NCI-H2196 treated with DMSO at 0.1 percent for 48 hours (cell line): ENCODE measurements around the gene SYT2.

Experiments used
- DNase-seq: peaks from one replicate; lab custom pipeline; 2025; ENCODE audit not compliant: unreplicated experiment; lab: John Stamatoyannopoulos, UW

The SYT2 gene

DNA sequence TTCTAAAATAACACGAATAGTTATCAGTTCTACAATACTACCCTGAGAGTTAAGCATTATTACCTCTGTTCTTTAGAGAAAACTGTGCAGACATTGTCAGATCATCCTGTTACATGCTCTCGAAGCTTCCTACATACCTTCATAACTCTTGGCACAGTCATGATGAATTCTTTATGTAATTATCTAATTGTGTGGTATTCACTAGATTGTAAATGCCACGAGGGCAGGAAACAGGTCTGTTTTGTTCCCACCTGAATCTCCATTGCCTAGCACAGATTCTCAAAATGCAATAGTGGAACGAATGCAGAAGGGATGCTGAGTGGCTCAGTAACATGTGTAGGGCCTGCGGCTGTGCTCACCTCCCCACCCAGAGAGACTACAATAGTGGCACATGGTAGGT is 3.4 kb downstream of the SYT2 start:
- no peak for DNase-seq

DNA sequence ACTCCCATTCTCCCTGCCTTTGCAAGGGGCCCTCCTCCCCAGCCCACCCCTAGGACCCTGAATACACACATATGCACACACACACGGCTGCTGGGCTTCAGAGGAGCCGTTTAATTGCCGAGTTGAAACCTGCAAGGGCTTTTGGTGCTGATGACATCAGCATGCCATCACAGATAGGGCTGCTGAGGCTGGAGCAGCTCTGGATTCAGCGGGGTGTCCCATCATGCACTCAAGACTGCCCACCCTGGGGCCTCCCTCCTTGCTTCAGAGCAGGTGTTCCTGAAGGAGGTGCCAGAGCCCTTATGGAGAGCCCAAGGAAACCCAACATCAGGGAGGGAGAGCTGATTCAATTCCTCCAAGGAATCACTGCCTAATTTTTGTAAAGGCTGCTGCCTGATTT is 5.7 kb downstream of the SYT2 start:
- no peak for DNase-seq

DNA sequence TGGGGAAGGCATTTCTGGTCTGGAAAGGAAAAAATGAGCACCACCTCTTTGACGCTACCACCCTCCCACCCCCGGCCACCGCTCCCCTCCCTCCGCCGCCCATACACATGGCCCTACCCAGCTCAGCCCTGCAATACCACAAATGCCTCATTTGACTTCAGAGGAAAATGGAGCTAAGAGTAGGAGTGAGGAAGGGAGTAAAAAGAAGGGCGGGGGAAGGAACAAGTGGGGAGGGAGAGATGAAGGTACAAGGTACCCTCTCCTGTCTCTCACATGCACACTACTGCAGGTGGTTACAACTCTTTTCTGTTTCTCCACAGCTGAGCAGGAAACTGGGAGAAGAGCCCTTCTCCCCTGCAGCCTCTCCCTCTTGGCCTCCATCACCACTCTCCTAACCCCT is 7.1 kb downstream of the SYT2 start:
- DNase-seq: no peak

DNA sequence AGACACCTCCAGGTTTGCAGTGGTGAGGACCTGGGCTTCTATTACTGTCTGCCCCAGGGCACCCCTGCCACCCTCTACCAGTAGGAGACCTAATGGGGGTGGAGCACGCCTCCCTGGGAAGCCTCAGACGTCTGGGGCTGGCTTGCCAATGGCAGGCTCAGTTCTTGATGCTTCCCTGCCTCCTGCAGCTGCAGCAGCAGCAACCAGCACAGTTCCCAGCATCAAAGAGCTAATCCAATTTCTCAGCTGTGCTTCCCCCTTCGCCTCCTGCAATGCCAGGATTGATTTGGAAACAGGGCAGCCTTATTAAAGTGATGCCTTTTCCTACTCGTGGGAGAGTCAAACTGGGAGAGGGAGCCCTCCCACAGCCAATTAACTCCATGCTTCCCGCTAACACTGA is 8.2 kb downstream of the SYT2 start:
- no peak for DNase-seq

DNA sequence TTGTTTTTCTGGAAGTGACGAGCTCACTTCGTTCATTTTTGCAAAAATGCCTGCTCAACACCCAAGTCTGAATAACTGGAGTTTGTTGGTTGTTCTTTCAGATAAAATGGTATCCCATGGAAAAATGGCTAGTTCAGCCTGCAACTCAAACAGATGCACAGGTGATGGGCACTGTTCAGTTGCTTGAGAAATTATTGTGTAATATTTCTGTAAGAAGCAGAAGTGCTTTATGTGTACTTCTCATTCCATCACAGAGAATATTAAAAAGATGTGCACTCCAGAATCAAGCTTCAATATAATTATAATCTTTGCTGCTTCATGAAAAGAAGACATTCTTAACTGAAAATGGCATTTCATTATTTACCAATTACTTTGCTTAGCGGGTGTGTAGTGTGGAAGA is 9.1 kb downstream of the SYT2 start:
- no peak for DNase-seq

DNA sequence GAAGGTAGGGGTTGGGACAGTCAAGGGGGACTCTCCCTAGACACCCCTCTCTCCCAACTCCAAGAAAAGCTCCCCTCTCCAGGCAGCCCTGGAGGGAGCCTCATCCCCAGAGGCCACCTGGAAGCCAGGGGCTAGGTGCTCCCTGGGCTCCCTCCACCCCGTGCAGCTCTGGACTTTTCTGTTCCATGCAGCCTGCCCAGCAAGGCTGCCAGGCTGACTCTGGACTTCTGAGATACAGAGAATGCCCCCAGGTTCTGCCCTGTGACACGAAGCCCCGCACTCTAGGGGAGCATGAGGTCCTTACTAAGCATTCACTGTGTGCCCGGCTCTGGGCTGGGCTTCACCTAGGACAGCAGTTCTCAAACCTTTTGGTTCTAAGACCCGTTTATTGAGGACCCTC is 10.2 kb downstream of the SYT2 start:
- DNase-seq: no peak

DNA sequence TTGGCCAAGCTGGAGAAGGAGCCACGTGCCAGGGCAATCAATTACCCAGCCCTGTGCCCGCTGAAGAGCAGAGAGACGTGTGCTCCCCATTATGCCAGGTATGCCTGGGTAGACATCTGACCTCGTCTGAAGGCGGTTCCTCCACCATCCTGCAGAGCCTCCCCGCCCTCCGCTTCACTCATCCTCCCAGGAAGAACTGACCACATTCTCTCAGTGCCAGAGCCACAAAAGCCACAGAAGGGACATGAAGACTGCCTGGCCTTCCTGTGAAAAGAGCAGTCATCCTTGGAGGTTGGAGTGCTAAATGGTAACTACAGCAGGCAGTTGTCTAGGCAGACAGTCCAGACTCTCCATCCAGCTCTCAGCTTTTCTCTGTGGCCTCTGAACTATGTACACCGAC is 12.0 kb downstream of the SYT2 start:
- no peak for DNase-seq

DNA sequence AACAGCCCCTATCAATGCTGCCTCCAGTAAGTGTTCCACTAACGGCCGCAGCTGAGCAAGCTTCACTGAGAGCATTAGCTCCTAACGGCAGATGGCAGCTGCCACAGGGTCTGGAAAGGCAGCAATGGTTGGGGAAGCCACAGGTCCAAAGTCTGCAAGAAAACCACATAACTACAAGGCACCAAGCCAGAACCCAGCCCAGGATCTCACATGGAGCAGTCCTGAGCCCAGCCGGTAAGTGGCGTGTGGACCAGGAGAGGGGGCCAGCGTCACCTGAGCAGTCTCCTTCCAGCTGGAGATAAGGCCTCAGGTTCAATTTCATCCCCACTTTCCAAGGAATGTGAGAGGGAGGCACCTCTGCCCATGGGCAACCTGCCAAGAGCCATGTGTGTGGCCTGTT is 13.2 kb downstream of the SYT2 start:
- no peak for DNase-seq

DNA sequence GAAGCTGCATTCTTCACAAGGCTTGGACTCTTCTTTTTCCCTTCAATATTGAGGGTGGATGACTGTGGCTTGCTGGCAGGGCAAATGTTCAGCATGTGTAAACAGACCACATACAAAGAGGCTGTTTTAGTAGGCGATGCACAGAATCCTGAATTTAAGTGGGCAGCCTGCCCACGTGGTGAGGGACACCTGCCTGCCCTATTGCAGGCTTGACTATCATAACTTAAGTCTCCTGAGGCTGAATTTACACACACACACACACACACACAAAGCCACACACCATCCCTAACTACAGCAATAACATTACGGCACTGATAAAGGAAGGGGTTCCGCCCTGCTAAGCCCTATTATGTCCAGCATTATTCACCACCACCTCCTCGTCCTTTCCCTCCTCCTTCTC is 15.9 kb downstream of the SYT2 start:
- no peak for DNase-seq

DNA sequence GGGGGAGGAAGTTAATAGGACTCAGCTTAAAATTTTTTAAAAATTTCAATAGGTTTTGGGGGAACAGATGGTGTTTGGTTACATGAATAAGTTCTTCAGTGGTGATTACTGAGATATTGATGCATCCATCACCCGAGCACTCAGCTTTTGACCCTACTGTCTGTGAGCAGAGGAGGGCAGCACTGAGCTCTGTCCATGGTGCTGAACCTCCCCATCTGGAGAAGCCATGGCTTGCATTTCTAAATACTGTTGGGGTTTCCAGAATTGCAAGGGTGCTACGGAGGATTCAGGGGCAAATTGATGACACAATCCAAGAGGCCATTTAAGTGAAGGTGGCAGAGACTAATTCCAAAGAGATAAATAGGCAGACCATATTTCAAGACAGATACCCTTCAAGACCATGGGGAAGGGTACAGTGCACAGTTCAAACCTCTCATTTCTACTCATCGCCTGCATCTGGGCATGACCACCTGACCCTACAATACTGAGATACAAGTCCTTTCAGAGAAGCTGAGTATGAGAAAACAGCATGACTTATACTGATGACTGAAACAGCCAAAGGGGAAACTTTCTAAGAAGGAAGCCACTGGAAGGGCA is 17.2 kb downstream of the SYT2 start:
- DNase-seq: no peak

DNA sequence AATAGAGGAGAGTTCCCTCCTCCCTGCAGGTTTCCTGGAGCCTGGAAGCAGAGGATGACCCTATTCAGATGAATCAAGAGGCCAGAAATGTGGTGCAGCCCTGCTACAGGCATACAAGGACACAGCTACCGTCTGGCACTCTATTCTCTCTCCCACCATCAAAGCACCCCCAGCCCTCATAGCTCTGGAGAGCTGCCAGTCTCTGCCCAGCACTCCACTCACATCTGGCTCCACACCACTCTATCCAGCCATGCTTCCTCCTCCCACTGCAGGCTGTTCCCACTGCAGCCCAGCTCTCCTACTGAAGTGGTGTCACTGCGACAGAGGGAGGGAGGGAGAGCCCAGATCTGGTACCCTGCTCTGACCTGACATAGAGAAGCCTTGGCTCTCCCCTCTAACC is 18.4 kb downstream of the SYT2 start:
- no peak for DNase-seq

DNA sequence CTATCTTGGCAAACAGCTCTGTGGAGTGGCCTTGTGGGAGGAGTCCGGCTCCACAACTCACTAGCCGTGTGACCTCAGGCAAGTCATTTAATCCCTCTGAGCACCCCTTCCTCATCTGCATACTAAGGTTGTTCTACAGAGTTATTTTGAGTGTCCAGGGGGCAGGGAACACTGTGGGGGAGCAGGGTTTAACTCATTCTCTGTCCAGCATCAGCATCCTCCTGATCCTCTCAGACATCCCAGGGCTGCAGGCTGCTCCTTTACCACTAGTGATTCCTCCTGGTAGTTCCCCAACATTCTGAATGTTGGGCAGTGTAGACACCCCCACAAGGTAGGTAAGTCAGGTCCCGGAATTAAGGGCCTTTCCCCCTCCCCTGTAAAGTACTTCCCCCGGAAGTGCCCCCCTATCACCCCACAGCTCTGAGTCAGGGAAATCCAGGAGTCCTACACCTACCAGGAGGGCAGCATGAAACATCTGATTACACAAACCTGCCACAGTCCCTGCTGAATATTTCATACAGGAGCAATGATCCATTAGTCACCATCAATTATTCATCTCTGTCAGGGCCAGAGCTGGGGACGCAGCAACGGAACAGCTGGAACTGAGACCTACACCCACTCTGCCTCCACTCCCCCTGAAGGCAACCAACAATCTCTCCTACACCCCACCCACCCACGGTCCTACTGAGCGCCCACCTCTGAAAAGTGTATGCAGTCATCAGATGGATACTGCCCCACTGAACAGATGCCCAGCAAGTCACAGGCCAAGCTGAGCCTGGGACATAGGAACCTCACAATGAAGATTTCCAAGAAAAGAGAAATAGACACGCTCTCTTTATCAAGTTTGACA is 20.5 kb downstream of the SYT2 start:
- no peak for DNase-seq

DNA sequence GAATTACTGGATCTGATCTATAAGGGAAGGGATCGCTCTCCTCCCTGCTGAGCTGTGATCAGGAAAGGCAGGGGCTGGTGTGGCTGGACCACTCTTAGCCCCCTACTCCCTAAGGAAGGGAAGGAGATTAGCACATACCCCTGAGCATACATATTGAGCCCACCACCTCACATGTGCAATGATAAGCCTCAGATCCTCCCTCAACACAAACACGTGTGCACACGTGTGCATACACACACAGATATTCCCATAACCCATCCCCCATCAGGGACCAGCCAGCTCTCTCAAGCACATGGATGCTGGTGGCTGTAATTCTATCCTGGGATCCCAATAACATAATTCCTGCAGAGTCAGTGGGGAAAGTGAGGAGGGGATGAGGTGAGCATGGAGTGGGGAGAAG is 21.2 kb downstream of the SYT2 start:
- no peak for DNase-seq

DNA sequence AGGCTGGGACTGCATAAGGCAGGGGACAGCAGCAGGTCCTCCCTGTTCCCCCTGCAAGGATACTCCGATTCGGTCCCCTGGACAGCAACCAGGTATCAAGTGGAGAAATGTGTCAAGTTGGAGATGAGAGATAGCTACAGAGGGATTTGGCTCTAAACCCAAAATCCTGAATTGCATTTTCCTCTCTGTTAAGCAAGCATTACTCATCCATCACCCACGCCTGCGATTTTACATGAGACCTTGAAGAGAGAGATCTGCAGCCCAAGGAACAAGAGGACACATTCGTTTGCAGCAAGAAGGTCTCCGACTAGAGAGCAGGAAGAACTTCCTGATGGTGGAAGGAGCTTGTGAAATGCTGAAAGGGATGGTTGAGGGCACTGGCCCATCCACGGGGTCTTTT is 21.9 kb downstream of the SYT2 start:
- DNase-seq: no peak

DNA sequence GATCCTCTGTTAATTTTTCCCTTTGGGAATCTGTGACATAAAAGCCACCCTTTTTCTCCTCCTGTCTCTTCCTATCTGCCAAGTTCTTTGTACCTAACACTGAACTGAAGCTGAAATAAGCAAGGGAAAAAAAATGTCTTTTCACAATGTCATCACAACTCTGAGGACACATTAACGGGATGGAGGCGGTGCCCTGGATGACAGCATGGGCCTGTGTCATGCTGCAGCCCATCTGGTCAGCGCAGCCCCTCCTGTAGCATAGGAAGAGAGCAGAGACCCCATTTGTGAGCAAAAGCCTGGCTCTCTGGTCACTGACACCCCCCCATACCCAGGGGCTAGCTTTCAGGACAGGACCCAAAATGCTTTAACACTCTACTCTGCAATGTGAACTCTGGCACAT is 22.5 kb downstream of the SYT2 start:
- DNase-seq: no peak

DNA sequence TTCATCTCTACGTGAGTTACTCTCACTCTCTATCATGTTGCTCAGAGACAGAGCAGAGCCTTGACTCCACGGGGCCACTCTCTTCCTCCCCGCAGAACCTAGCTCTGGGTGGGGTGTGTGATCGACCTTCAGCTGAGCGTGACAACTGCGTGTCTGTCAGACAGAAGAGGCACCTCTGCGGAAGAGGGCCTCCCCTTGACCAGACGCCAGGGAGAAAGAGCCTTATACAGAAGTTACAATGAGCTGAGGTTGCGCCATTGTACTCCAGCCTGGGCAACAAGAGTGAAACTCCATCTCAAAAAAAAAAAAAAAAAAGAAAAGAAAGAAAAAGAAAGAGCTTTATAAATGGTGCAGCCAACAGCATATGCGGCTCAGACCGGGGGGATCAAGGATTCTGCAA is 22.9 kb downstream of the SYT2 start:
- DNase-seq: no peak

DNA sequence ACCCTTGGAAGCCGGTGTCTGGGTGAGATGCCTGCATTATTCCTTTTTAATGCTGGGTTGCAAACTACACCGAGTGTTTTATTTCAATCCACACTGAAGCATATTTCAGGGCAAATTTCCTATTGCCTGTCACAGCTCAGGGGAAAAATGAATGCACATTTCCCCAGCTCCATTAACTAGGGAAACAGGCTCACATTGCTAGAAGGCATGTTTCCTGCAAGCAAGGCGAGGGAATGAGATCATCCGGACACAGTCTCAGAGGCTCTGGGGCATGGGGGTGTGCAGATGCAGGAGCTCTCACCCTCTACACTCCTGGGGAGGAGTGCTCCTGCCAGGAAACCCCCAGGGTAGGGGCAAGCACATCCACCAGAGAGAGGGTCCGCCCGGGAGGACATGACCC is 24.6 kb downstream of the SYT2 start:
- DNase-seq: no peak

DNA sequence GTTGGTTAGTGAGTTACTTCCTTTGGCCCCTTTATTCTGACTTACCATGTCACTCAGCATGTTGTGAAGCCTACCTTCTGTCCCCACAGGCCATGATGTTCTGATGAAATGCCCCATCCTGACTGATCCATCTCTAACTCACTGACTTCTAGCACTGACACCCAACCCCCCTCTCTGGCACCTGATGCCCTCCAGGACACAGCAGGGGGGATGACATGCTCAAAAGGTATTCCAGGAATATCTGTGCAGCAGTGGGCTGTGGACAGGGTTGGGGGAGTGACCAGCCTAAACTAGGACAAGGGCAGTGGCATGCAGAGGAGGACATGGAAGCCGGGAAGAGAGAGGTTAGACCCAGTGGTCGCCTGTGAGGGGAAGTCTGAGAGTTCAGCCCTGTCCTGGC is 25.5 kb downstream of the SYT2 start:
- no peak for DNase-seq

DNA sequence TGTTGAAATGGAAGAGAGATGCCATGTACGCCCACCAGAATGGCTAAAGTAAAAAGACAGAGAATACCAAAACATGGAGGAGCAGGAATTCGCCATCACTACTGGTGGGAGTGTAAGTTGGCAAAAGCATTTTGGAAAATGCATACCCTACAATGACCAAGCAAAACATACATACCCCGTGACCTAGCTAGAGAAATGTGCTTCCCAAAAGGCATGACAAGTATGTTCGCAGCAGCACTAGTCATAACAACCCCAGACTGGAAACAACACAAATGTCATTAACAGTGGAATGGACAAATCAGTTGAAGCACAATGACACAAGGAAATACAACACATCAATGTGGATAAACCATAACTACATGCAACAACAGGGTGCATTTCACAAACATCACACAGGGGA is 27.2 kb downstream of the SYT2 start:
- DNase-seq: no peak

DNA sequence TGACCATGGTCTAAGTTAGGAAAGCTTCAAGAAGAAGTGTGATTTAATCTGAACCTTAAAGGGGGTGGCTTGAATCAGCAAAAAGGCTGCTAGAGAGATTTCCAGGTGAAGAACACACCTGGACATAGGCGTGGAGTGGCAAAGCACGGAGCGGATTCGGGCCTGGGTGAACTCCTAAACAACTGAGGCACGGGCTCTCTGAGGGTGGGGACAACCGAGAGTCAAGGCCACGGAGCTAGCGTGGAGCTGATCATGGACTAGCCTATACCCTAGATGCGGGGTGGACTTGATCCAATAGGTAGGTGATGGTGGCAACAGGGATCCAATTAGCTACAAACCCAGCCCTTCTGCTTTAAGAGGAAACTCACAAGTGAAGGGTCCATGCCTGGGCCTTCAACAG is 27.8 kb downstream of the SYT2 start:
- no peak for DNase-seq

DNA sequence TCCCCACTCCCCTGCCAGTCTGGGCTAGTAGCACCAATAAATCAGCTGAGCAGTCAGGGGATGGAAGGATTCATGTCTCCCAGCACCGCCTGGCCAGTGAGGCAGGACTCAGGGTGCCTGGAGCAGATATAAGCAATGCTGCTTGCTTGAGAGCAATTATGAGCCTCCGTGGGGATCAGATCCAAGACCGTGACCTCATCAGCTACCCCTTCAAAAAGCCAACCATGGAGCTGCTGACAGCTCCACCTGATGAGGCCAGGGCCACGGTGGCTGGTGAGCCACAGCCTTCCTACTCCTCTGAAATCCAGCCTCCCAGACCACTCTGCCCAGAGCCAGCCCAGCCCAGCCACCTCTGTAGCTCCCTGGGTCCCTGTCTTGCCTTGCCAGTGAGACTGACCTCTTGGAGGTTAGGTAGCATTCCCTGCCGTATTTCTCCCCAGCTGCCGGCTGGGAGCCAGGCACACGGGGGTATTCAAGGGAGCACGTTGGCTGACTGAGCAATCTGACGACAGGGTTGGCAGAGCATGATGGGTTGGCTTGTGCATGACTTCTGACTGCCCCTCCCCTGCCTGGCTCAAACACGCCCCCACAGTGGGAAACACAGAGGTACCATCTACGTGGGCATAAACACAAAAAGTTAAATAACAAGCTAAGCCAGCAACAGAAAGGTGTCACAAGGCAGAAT is 28.4 kb downstream of the SYT2 start:
- no peak for DNase-seq

DNA sequence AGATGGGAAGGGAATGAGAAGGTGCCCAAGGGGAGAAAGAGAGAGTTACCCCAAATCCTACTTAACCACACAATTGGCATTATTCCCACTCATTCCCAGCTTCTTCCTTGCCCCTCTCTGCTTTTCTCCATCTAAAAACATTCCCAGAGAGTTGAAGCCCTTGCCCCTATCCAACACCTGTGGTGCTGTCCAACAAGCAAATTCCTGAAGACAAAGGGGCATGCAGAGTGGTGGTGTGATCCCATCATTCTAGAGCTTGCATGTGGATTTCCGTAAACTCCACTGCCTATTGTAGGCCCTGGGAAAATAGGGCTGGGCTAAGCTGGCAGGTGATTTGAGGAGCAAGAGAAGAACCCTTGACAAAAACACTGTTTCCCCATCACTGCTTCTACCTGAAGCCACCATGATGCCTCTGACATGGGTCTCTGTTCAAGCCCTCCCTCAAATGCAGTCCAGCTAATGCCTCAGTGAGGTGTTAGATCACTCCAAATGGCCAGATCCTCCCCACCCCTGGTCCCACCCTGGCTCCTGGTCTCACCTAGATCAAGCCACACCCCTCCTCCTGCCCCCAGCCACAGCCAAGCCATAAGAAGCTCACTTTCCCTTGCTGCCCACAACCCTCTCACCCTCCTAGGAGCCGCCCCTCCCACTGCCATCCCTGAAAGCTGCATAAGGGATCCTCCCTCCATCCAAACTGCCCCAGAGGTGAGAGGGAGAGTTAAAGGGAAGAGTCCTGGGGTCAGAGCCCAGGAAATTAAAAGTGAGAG is 29.5 kb downstream of the SYT2 start:
- no peak for DNase-seq
